LNCAP (cell line): ENCODE measurements around the gene TMEM145.

Source experiments
- CTCF ChIP-seq: fragments of 450-650 bp; IDR thresholded peaks from 2 replicates; pipeline ENCODE4 v1.5.1; 2017; ENCODE audit warnings: mild to moderate bottlenecking

Gene TMEM145

GRCh38 chr19:42370068-42370520 lies 57.0 kb downstream of the TMEM145 start:
- no peak for TF ChIP-seq CTCF

GRCh38 chr19:42370626-42371175 lies 57.6 kb downstream of the TMEM145 start:
- TF ChIP-seq CTCF, result no peak
